HG03159 (cell line): ENCODE results near the gene STT3A.

Experiments used
- ATAC-seq: cut with Tn5 transposase; IDR thresholded peaks from one replicate; pipeline ENCODE4 v1.9.1; 2021; ENCODE audit warnings: mild to moderate bottlenecking, moderate library complexity; ENCODE audit not compliant: unreplicated experiment

The STT3A gene

GRCh38 chr11:125587480-125587879 is 5.2 kb upstream of the STT3A start:
- no peak for ATAC-seq

DNA sequence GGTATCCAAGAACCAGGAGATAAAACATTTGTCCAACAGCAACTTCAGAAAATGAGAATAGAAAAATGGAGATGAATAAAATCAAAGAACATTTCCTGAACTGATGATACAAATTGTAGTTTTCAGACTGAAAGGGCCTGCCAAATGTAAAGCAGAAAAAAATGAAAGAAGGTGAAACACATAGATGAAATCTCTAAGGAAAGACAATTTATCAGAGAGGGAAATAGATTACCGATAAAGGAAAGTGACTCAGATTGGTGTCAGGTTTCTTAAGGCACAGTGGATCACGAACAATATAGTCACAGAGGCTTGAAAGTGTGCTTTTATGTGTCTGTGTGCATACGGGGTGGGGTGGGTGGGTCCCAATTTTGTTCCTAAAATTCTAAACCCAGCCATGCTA is 4.1 kb upstream of the STT3A start:
- no peak for ATAC-seq

GRCh38 chr11:125591649-125592304 is 875 bp upstream of the STT3A start:
- ATAC-seq = peak; percentile 26

GRCh38 chr11:125593114-125593820 is 615 bp downstream of the STT3A start:
- no peak for ATAC-seq

- ATAC-seq = no peak
These were observed 2.3 kb downstream of the STT3A start for GRCh38 chr11:125594958-125595357.

- ATAC-seq = no peak
These were observed 8.0 kb downstream of the STT3A start for GRCh38 chr11:125600663-125601062.

DNA sequence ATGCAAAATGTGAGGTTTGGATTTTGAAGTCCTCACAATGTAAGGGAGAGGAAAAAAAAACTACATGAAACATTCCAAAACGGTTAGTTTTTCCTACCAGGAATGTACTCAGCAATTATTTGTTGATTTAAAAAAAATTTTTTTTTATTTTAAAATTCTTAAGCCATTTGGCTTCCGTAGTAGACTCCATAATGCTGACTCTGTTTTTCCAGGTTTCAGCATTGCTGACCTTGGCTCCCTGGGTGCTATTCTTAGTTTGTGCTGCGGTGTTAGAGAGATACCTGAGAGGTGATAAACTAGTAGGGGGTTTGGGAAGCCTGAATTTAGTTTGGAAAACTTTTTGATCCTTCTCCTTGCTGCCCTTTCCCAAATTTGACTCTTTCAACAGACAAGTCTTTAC is 10.6 kb downstream of the STT3A start:
- ATAC-seq = no peak

- no peak for ATAC-seq
These were observed 12.8 kb downstream of the STT3A start for GRCh38 chr11:125605417-125605816.

DNA sequence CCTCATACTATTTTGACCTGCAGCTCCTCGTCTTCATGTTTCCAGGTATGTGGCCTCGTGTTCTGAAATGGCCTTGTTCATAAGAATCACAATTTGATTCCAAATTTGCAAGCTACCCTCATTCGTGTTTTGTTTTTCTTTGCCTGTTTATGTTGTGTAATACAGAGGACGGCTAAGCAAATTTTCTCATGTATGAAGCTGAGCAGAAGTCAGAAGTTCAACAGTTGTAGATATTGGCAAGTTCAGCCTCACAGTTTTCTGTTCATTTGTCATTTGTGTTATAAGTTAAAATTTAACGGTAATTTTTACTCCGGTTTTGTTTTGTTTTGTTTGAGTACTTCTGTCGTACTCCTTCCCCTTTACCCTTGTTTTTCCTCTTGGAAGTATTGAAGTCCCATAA is 16.9 kb downstream of the STT3A start:
- no peak for ATAC-seq

GRCh38 chr11:125618383-125618782 is 25.7 kb downstream of the STT3A start:
- no peak for ATAC-seq

DNA sequence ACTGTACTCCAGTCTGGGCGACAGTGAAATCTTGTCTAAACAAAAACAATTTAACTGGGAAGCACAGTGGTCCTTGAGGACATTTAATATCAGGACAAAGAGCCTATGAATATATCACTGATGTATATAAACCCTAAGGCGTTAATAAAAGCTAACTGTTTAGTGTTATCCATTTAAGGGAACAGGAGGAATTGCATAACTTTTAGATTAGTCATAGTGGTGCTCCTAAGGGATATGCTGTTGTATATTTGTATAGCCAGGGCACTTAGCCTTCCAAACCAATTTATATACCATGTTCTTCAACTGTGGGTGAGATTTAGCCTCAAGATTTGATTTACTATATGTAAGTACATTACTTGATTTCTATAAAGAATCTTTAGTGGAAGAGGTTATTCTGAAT is 29.3 kb downstream of the STT3A start:
- ATAC-seq = no peak

- ATAC-seq = no peak
These were observed 30.4 kb downstream of the STT3A start for GRCh38 chr11:125623064-125623463.

GRCh38 chr11:125624756-125625213 is 32.1 kb downstream of the STT3A start, which contains the start of gene CHEK1:
Gene CHEK1 (plus strand): TSS chr11:125625163. CDS start chr11:125626769, 1,606 bp downstream.
- ATAC-seq = no peak

- ATAC-seq = no peak
These were observed 32.6 kb downstream of the STT3A start for GRCh38 chr11:125625225-125625629.

GRCh38 chr11:125625630-125626287 is 33.1 kb downstream of the STT3A start:
- peak; percentile 87 for ATAC-seq

DNA sequence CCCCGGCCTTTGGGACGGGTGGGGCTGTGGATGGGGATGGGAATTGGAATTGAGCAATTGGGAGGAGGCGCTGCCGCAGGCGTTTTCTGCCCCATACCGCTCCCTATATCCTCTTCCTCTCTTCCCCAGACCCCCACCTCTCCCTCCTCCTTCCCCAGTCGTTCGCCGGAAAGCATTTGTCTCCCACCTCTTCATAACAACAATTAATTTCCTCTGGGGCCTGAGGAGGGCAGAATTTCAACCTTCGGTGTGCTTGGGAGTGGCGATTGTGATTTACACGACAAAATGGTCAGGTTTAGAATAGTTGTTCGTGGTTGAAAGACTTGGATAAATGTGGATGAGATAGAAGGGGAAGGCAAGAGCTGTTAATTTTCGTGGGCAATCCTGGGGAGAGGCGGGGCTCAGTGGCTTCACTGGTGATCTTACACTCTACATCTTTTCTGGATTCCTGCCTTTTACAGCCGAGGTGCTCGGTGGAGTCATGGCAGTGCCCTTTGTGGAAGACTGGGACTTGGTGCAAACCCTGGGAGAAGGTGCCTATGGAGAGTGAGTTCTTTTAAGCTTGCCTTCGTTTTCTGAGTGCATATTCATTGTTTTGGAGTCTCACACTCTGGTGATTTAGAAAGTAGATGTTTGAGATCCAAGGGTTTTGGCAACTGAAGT is 33.8 kb downstream of the STT3A start:
- ATAC-seq = peak; percentile 33

DNA sequence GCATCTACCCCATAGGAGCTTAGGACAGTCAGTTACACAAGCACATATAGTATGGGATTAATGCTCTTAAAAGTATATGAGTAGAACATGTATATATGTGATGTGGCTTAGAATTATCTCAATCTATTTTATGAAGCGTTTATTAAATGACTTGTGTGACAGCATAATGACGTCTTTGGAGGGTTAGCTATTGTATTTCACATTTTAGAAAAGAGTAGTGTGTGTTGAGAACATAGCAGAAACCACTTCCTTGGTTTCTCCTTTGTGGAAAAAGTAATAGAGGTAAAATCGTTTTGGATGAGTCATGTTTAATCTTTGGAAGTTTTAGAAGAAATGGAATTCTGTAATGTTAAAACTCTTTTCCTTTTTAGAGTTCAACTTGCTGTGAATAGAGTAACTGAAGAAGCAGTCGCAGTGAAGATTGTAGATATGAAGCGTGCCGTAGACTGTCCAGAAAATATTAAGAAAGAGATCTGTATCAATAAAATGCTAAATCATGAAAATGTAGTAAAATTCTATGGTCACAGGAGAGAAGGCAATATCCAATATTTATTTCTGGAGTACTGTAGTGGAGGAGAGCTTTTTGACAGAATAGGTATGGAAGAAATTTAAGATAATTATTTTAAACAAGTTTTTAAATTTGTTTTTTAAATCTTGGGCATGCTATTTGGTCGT is 34.7 kb downstream of the STT3A start:
- ATAC-seq = no peak

GRCh38 chr11:125637840-125638239 is 45.2 kb downstream of the STT3A start:
- ATAC-seq = no peak

DNA sequence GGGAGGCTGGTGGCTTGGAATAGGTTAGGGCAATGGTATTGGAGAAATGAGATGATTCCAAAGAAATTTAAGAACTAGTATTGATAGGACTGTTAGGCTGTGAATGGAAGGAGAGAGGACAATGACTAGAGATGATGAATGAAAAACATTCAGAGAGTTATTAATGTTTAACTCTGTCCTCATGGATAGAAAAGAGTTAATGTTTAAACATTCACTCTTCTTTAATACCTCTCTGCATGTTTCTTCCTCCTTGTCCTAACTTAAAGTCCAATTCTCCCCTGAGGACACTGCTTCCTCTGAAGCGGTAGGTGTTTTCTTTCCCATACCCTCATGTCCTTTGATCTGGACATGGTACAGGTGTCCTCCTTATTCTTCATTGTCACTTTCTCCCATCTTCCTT is 45.7 kb downstream of the STT3A start:
- ATAC-seq = no peak

DNA sequence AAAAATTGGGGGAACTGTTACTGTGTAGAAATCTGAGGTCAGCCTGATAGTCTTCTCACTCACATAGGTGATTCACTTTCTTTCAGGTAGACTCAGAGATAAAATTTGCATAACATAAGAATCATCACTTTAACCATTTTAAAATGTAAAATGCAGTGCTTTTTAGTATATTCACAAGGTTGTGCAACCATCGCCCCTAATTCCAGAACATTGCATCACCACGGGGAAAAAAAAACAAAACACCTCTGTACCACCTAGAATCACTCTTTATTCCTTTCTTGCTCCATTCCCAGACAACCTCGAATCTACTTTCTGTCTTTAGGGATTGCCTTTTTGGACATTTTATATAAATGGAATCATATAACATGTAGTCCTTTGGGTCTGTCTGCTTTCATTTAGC is 53.2 kb downstream of the STT3A start:
- ATAC-seq = no peak
